ENCODE data around the gene FRMD4B. TPM values are rescaled to one million over a fixed set of nuclear protein-coding genes. Genes with fewer than 3 reads are reported as not detected.
"Not testable (repeated sequence)": the region's sequence is repeated elsewhere in the genome, so short reads cannot be mapped to it uniquely, and the experiment has no call there.

FRMD4B gene
- total RNA-seq, 1 donor from 2014 or later, result 10.8 TPM

- intact Hi-C loops (cut with DNase I); DNase-seq (ENCODE audit: low spot score): not testable (repeated sequence)
These were observed 125.0 kb downstream of the FRMD4B start for GRCh38 chr3:69260843-69261405.

- intact Hi-C loops (cut with DNase I), result no loop called here
- no peak for DNase-seq (ENCODE audit: low spot score)
These were observed 125.6 kb downstream of the FRMD4B start for GRCh38 chr3:69260216-69260787.

GRCh38 chr3:69259125-69259524 is 126.8 kb downstream of the FRMD4B start:
- intact Hi-C loops (cut with DNase I), result no loop called here
- DNase-seq (ENCODE audit: low spot score), result no peak

GRCh38 chr3:69255928-69256327 is 130.0 kb downstream of the FRMD4B start:
- intact Hi-C loops (cut with DNase I), result no loop called here
- no peak for DNase-seq (ENCODE audit: low spot score)

GRCh38 chr3:69254351-69254750 is 131.5 kb downstream of the FRMD4B start:
- DNase-seq (ENCODE audit: low spot score), result no peak
- intact Hi-C loops (cut with DNase I), result no loop called here

GRCh38 chr3:69252631-69253030 is 133.3 kb downstream of the FRMD4B start:
- intact Hi-C loops (cut with DNase I), result no loop called here
- no peak for DNase-seq (ENCODE audit: low spot score)

- intact Hi-C loops (cut with DNase I), result no loop called here
- DNase-seq (ENCODE audit: low spot score), result no peak
These were observed 133.7 kb downstream of the FRMD4B start for GRCh38 chr3:69252141-69252540.

GRCh38 chr3:69251078-69251805 is 134.6 kb downstream of the FRMD4B start:
- intact Hi-C loops (cut with DNase I), result no loop called here
- no peak for DNase-seq (ENCODE audit: low spot score)

GRCh38 chr3:69250014-69250413 is 135.9 kb downstream of the FRMD4B start:
- DNase-seq (ENCODE audit: low spot score), result no peak
- intact Hi-C loops (cut with DNase I), result no loop called here

- intact Hi-C loops (cut with DNase I), result no loop called here
- no peak for DNase-seq (ENCODE audit: low spot score)
These were observed 136.9 kb downstream of the FRMD4B start for GRCh38 chr3:69249001-69249400.

GRCh38 chr3:69248436-69248835 is 137.5 kb downstream of the FRMD4B start:
- DNase-seq (ENCODE audit: low spot score), result no peak
- intact Hi-C loops (cut with DNase I), result no loop called here

- no peak for DNase-seq (ENCODE audit: low spot score)
- intact Hi-C loops (cut with DNase I), result no loop called here
These were observed 139.3 kb downstream of the FRMD4B start for GRCh38 chr3:69246612-69247011.

- no peak for DNase-seq (ENCODE audit: low spot score)
- intact Hi-C loops (cut with DNase I), result no loop called here
These were observed 141.8 kb downstream of the FRMD4B start for GRCh38 chr3:69244039-69244438.

GRCh38 chr3:69241769-69242168 is 144.1 kb downstream of the FRMD4B start:
- intact Hi-C loops (cut with DNase I), result no loop called here

GRCh38 chr3:69240651-69241568 is 145.0 kb downstream of the FRMD4B start:
- intact Hi-C loops (cut with DNase I), result no loop called here
- DNase-seq (ENCODE audit: low spot score), result no peak

More at GRCh38 chr3:69241769-69242168, 144.1 kb downstream of the FRMD4B start:
- no peak for DNase-seq (ENCODE audit: low spot score)

GRCh38 chr3:69239063-69239462 is 146.8 kb downstream of the FRMD4B start:
- intact Hi-C loops (cut with DNase I), result loop anchor here (5.0 kb wide), 1 partner anchor 57 kb away; no protein-coding TSS in a partner anchor
- no peak for DNase-seq (ENCODE audit: low spot score)

GRCh38 chr3:69236812-69237707 is 148.8 kb downstream of the FRMD4B start:
- intact Hi-C loops (cut with DNase I), result loop anchor here (5.0 kb wide), 1 partner anchor 55 kb away; no protein-coding TSS in a partner anchor
- DNase-seq (ENCODE audit: low spot score), result no peak

GRCh38 chr3:69235882-69236281 is 150.0 kb downstream of the FRMD4B start:
- intact Hi-C loops (cut with DNase I), result loop anchor here (5.0 kb wide), 1 partner anchor 54 kb away; no protein-coding TSS in a partner anchor
- no peak for DNase-seq (ENCODE audit: low spot score)

GRCh38 chr3:69235227-69235626 is 150.7 kb downstream of the FRMD4B start:
- intact Hi-C loops (cut with DNase I), result loop anchor here (5.0 kb wide), 1 partner anchor 53 kb away; no protein-coding TSS in a partner anchor

More at GRCh38 chr3:69235227-69235626, 150.7 kb downstream of the FRMD4B start:
- not testable (repeated sequence) for DNase-seq (ENCODE audit: low spot score)

Measured in cardiac septum (tissue), 1 donor.